ENCODE measurements around the gene NRCAM. TPM values are rescaled to one million over a fixed set of nuclear protein-coding genes. Genes with fewer than 3 reads are reported as not detected.

The NRCAM gene
- total RNA-seq, 1 donor from 2014 or later: 7.9 TPM

GRCh38 chr7:108143658-108144420, 312.4 kb downstream of the NRCAM start:
- Histone ChIP-seq H3K27me3 (no peaks in the 10 kb centered on the region), H3K4me1 (peaks cover 4% of the 10 kb centered on the region), H3K36me3 (no peaks in the 10 kb centered on the region), H3K9me3 (no peaks in the 10 kb centered on the region), H3K27ac (no peak overlapping the region), H3K4me3 (no peak overlapping the region)
- intact Hi-C loops (cut with DNase I): no loop called here
- no peak for TF ChIP-seq POLR2AphosphoS5 (IDR thresholded peaks at IDR 0.05; ENCODE audit: insufficient read depth in 1 of 2, low read depth in 1 of 2)
- TF ChIP-seq POLR2A (IDR thresholded peaks at IDR 0.05): no peak
- no peak for TF ChIP-seq CTCF (IDR thresholded peaks at IDR 0.05)
- no peak for DNase-seq (ENCODE audit: extremely low spot score in 2 of 2)

- intact Hi-C loops (cut with DNase I): loop anchor here (1.0 kb wide), 1 partner anchor 142 kb away; no protein-coding TSS in a partner anchor
- no peaks in the 10 kb centered on the region for H3K27me3 ChIP-seq
- peaks cover 4% of the 10 kb centered on the region for H3K4me1 ChIP-seq
- no peaks in the 10 kb centered on the region for H3K36me3 ChIP-seq
- H3K9me3 ChIP-seq: no peaks in the 10 kb centered on the region
- DNase-seq (ENCODE audit: extremely low spot score in 2 of 2): no peak
- TF ChIP-seq POLR2A (IDR thresholded peaks at IDR 0.05): no peak
- no peak for TF ChIP-seq CTCF (IDR thresholded peaks at IDR 0.05)
- H3K4me3 ChIP-seq: no peak overlapping the region
- H3K27ac ChIP-seq: no peak overlapping the region
Observed at GRCh38 chr7:108142675-108143259, 313.5 kb downstream of the NRCAM start.

- TF ChIP-seq CTCF (IDR thresholded peaks at IDR 0.05) (no peak), POLR2A (IDR thresholded peaks at IDR 0.05) (no peak), POLR2AphosphoS5 (IDR thresholded peaks at IDR 0.05; ENCODE audit: insufficient read depth in 1 of 2, low read depth in 1 of 2) (no peak)
- Histone ChIP-seq H3K36me3 (no peaks in the 10 kb centered on the region), H3K4me3 (no peak overlapping the region), H3K27me3 (no peaks in the 10 kb centered on the region), H3K27ac (no peak overlapping the region), H3K9me3 (no peaks in the 10 kb centered on the region), H3K4me1 (peaks cover 4% of the 10 kb centered on the region)
- DNase-seq (ENCODE audit: extremely low spot score in 2 of 2): no peak
- intact Hi-C loops (cut with DNase I): loop anchor here (1.0 kb wide), 1 partner anchor 142 kb away; no protein-coding TSS in a partner anchor
Observed at GRCh38 chr7:108142180-108142579, 314.1 kb downstream of the NRCAM start.

- TF ChIP-seq POLR2AphosphoS5 (IDR thresholded peaks at IDR 0.05; ENCODE audit: insufficient read depth in 1 of 2, low read depth in 1 of 2) (no peak), CTCF (IDR thresholded peaks at IDR 0.05) (no peak), POLR2A (IDR thresholded peaks at IDR 0.05) (no peak)
- Histone ChIP-seq H3K27me3 (no peaks in the 10 kb centered on the region), H3K4me1 (no peaks in the 10 kb centered on the region), H3K9me3 (no peaks in the 10 kb centered on the region), H3K27ac (no peak overlapping the region), H3K36me3 (no peaks in the 10 kb centered on the region), H3K4me3 (no peak overlapping the region)
- intact Hi-C loops (cut with DNase I): no loop called here
- DNase-seq (ENCODE audit: extremely low spot score in 2 of 2): no peak
Observed at GRCh38 chr7:108140671-108141070, 315.6 kb downstream of the NRCAM start.

- H3K9me3 ChIP-seq: no peaks in the 10 kb centered on the region
- DNase-seq (ENCODE audit: extremely low spot score in 2 of 2): no peak
- no peak overlapping the region for H3K4me3 ChIP-seq
- intact Hi-C loops (cut with DNase I): no loop called here
- H3K27ac ChIP-seq: no peak overlapping the region
- TF ChIP-seq CTCF (IDR thresholded peaks at IDR 0.05): no peak
- no peak for TF ChIP-seq POLR2AphosphoS5 (IDR thresholded peaks at IDR 0.05; ENCODE audit: insufficient read depth in 1 of 2, low read depth in 1 of 2)
- TF ChIP-seq POLR2A (IDR thresholded peaks at IDR 0.05): no peak
- no peaks in the 10 kb centered on the region for H3K27me3 ChIP-seq
- no peaks in the 10 kb centered on the region for H3K36me3 ChIP-seq
- no peaks in the 10 kb centered on the region for H3K4me1 ChIP-seq
Observed at GRCh38 chr7:108138911-108139310, 317.3 kb downstream of the NRCAM start.

Measured in vagina (tissue), 2 donors.